GM18907 (cell line): ENCODE data around the gene BLOC1S1.

Source experiments
- ATAC-seq: cut with Tn5 transposase; IDR thresholded peaks from one replicate; pipeline ENCODE4 v1.9.1; 2021; ENCODE audit warnings: mild to moderate bottlenecking, moderate library complexity; ENCODE audit not compliant: unreplicated experiment

The BLOC1S1 gene

DNA sequence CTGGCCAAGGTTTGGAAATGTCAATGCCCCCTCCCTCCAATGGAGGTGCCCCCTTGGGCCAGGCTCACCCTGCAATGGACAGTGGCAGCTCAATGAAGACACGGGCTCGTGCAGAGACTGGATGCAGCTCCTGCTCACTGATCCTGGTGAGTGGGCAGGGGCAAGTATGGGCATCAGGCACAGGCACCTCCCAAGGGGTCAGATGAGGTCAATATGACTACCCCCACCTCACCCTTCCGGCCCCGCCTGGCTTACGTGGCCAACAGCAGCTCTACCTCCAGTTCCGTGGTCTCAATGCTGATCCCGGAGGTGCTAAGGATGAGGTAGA is 21.7 kb upstream of the BLOC1S1 start:
- ATAC-seq = no peak

- no peak for ATAC-seq
Measured at GRCh38 chr12:55694651-55695050, 21.2 kb upstream of the BLOC1S1 start.

DNA sequence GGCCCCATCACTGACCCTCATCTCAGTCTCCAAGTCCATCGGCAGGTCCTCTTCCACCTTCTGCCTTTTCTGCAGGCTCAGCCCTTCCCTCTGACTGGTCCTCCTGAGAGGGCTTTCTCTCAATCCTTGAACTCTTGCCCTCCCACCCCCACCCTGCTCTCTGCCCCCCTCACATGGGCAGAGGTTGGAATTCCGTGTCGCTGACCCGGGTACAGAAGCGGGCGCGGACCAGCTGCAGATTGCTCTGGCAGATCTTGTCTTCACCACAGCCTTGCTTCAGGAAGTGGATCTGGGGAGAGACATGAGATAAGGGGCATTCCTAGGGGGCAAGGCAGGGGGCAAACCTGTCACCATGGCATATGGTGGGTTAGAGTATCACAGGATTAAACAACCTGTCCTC is 20.5 kb upstream of the BLOC1S1 start:
- ATAC-seq = no peak

GRCh38 chr12:55696141-55696540 is 19.7 kb upstream of the BLOC1S1 start:
- no peak for ATAC-seq

DNA sequence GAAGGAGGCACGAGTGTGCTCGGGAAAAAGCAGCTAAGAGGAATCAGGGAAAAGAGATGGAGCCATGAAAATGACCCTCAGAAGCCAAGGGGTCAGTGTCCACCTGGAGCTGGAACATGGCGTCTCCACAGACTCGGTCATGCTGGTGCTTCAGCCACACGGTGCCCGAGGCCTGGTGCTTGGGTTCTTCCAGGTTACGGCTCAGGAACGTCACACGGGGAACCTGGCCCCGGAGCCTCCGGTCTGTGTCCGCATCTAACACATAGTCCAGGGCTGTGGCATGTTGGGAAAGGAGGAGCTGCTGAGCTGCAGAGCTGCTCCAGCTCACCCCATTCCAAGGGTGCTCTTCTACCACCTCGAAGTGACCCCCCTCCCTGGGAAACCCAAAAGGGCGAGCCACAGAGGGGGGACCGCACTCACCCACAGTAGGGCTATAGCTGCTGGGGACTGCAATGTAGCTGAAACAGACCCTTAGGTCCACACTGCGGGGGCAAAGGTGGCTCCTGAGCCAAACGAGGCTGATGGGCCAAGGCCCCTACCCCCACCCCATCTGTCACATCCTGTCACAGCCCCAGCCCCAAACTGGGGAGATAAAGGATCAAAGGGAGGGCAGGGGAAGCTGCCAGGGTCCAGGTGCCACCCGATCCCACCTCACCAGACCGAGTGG is 18.9 kb upstream of the BLOC1S1 start:
- ATAC-seq = no peak

DNA sequence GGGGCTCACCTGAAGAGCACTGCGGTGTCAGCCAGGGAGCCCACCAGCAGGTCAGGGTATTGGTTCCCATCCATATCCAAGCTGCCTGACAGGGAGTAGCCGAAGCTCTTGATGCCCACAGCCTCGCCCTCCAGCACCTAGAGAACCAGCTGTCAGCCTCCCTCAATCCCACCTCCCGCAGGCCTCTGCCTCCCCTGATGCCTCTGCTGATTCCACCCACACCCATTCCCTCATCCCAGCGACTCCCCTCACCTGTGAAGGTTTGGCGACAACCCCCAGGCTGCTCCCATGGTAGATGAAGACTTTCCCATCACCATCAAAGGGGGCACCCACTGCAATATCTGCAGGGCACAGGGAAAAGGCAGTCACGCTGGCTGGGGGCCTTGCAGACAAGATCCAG is 18.2 kb upstream of the BLOC1S1 start:
- ATAC-seq = no peak

DNA sequence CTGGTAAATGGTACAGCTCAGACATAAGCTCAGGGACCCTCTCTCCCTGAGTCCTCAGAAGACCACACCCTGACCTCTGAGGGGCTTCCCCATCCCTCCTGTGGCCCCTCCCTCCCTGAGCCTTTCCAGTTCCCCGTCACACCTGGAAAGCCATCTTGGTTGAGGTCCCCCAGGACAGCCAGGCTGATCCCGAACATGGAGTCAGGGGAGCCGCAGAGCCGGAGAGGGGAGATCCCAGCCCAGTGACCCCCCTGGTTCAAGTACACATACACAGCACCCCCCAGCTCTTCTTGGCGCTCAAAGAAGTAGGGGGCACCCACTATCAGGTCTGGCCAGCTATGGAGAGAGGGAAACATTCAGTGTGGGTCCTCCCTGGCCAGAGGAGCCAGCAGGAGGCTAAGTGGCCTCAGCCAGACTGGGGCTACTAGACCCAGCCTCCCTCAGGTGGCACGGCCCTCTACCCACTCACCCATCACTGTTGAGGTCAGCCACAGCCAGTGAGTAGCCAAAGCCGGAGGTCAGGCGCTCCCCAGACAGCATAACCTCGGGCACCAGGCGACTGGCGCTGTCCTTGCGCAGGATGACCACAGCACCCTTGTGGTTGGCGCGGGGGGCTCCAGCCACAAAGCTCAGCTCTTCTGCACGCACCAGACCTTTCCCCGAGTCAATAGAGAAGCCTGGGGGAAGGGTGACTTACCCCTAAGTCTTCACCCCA is 17.4 kb upstream of the BLOC1S1 start:
- no peak for ATAC-seq

DNA sequence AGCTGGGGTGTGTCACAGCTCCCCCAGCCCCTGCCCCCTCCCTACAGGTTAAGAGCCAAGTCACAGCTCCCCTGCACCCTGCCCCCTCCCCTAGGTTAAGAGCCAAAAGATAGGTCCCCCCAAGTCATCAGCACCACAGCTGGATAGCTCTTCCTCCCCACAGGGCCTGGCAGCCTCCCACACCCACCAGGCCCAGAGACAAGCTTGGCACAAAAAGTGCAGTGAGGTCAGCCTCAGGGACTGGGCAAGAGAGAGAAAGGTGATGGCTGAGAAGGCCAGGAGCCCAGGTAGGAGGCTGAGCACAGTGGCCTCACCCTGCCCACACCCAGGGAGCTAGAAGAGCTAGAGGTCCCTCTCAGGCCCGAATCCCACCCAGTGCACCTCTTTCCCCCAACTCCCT is 16.9 kb upstream of the BLOC1S1 start:
- ATAC-seq = no peak

GRCh38 chr12:55699471-55700055 is 16.3 kb upstream of the BLOC1S1 start:
- no peak for ATAC-seq

DNA sequence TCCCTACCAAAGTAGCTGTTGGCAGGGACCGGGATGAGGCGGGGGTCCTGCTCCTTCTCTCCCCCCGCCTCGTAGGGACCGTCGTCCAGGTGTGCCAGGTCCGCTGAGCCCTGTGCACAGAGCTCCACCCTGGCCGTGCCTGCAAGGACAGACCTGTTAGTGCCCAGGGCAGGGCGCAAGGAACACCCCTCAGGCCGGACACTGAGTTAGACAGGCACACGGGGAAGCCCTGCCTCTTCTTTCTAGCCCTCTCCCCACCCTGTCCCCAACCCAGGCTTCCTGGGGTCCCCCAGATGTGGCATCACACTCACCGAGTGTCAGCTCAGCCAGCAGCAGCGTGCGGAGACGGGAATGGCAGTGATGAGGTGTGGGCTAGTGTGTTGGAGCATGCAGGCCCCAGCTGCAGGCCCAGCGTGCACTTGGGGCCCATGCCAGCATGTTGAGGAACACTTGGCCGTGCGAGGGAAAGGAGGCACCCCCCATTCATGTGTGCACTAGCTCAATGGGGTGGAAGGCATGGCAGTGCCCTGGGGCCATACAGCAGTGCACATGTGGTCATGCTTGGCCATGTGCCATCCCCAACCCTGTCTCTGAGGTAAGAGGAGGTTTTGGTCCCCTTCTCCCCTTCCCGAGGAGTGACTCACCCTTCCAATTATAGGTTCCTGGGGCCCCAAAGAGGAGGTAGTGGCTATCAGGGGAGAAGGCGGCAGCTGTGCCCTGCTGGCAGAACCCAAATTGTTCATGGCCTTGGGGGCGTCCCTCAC is 15.4 kb upstream of the BLOC1S1 start:
- no peak for ATAC-seq

DNA sequence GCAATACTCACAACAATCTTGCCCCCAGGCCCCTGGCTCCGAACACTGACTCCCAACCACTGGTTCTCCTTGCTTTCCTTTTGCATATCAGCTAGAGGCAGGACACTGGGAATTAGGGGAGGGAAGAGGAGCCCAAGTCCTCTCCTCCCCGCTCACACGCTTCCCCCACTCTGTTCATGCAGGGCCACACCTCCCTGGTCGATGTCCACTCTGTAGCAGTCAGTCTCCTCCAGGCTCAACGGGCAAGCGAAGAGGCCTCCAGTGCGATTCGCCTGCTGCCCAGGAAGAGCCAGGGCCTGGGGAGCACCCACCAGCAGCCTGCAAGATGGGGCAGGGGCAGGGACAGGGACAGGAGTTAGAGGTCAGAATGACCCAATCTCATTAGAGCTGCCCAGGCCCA is 13.0 kb upstream of the BLOC1S1 start:
- no peak for ATAC-seq

DNA sequence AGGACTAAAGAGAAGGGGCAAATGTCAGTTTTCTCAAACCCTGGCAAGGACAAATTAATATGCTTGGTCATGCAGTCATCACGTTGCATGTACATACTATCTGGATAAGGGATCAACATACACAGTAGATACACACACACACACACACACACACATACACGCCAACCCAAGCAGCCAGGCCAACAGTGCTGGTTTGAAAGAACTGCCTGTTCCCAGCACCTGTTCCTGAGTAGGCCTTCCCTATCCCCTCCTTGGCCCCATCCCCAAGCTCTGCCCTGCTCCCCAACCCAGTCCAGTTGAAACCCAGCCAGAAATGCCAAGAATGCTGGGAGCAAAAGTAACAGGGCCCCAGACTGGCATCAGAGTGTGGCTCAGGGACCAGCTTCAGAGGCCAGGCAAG is 12.6 kb upstream of the BLOC1S1 start:
- no peak for ATAC-seq

GRCh38 chr12:55703901-55704761 is 11.7 kb upstream of the BLOC1S1 start:
- no peak for ATAC-seq

- ATAC-seq = no peak
Measured at GRCh38 chr12:55704824-55705718, 10.8 kb upstream of the BLOC1S1 start.

DNA sequence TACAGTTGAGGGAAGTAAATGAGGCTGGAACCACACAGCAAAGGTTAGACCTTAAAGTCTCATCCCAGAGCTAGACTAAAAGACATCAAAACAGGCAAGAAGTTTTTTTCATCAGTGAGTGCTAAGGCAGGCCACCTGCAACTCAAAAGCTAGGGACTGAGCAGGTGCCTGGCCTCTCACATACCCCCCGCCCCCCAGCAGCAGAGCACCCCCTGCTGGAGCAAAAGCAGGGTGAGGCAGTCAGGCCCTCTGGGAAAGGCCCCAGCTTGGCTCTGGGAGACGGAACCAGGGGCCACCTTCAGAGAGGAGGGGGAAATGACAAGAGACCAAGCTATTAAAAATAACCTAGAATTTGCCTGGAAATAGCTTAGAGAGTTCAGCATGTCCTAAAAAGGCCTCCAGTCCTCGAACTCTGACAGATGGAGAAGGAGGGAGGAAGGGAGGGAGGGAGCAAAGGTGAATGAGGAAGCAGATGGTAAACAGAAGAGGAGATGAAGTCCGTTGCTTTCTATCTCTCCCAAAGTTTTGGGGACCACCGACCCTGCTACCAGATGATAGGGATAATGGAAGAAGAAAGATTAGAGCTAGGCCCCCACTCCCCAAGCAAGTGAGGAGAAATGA is 10.0 kb upstream of the BLOC1S1 start:
- ATAC-seq = no peak

- no peak for ATAC-seq
Measured at GRCh38 chr12:55706568-55707218, 9.2 kb upstream of the BLOC1S1 start.

GRCh38 chr12:55707219-55707671 is 8.6 kb upstream of the BLOC1S1 start:
- no peak for ATAC-seq

DNA sequence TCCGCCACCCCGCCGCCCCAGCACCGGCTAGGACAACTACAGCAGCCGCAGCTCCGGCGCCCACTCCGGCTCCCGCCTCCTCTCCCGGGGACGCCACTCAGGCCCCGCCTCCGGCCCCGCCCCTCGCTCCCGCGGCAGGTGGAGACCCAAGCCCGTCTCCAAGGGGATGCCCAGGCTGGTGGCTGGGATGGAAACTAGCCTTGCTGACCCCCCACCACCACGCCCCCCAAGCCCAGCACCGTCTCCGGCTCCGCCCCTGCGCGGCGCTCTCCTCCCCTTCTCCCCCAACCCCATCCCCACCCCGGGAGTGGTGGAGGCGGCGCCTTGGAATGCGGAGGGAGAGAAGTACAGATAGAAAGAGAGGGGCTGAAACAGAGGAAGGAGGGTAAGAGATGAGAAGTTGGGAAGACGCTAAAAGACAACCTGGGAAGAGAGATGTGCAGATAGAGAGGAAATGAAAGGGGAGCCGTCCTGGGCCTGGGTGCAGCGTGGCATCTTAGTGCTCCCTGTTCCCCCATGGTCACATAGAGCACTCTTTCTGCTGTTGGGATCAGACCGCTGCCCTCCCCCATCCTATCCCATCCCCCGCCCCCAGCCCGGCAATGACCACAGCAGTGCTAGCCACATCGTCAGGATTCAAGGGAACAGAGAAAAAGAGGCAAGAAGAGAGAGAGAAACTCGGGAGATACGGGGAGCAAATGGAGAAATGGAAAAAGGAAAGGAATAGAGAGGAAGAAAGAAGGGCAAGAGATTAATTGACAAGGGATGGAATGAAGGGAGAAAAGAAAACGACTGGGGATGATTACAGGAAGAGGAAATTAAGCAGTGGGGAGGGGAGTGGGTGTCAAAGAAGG is 7.8 kb upstream of the BLOC1S1 start, which contains the start of gene ITGA7:
Gene ITGA7, minus strand, starts transcription at position 64 of the 854 bp plus-strand sequence. CDS start 222 bp downstream, outside the sequence.
- peak; percentile 69 for ATAC-seq
